Endothelial cell of umbilical vein (primary cell): Measurements from ENCODE around the gene CREB3. TPM values are rescaled to one million over a fixed set of nuclear protein-coding genes. Genes with fewer than 3 reads are reported as not detected.
A peak's percentile ranks its signal among the peaks of the same experiment; 100 is the strongest.

Source experiments
- BruUV-seq: library from RNA; stranded (reverse); fragments of 400-500 nt; replicated peaks from 2 replicates; lab custom pipeline; 2021; lab: Mats Ljungman, UMichigan
- CTCF ChIA-PET: fragments of 300-600, 350-600 bp; sonication (Branson Sonifier 250); formaldehyde crosslinking; loops from one replicate; lab custom pipeline; 2021; ENCODE audit warnings: antibody characterized with exemption, inconsistent platforms; lab: Charles Lee
- POLR2A ChIA-PET: fragments of 300-600, 350-600 bp; sonication (Branson Sonifier 250); formaldehyde crosslinking; loops from one replicate; lab custom pipeline; 2021; ENCODE audit warnings: antibody characterized with exemption, inconsistent platforms; lab: Charles Lee
- DNase-seq: peaks from one replicate; pipeline ENCODE4 v3.0.0-alpha.2; 2011; ENCODE audit warnings: low read depth, low spot score
- FAIRE-seq: peaks from 2 replicates; lab custom pipeline; 2011; peaks lifted over from hg19 to GRCh38; lab: Jason Lieb, UNC
- H2AFZ ChIP-seq: 2 replicates; pipeline ENCODE4 v1.6.0; 2012; ENCODE audit warnings: low read depth, low read length, control low read depth, inconsistent platforms
- H3K27ac ChIP-seq: 2 replicates; pipeline ENCODE4 v1.5.1; 2011; ENCODE audit warnings: low read depth, mild to moderate bottlenecking, control low read depth, low read length, moderate library complexity; ENCODE audit not compliant: insufficient read depth
- H3K27me3 ChIP-seq, 2 experiments: 2 replicates each; pipeline versions ENCODE4 v1.6.0 to v1.6.1; 2011; ENCODE audit warnings: low read length in 2 of 2, mixed read lengths in 1 of 2; ENCODE audit not compliant: control insufficient read depth in 2 of 2, insufficient read depth in 2 of 2
- H3K36me3 ChIP-seq, 2 experiments: 2 replicates in 1 of 2; 3 replicates in 1 of 2; pipeline ENCODE4 v1.5.1; 2011; ENCODE audit warnings: low read length in 2 of 2, mild to moderate bottlenecking in 1 of 2, moderate library complexity in 1 of 2; ENCODE audit not compliant: control insufficient read depth in 2 of 2, insufficient read depth in 2 of 2; ENCODE audit errors: extremely low read depth in 1 of 2
- H3K4me1 ChIP-seq: 3 replicates; pipeline ENCODE4 v1.5.1; 2011; ENCODE audit warnings: mild to moderate bottlenecking, low read length; ENCODE audit not compliant: control insufficient read depth, insufficient read depth; ENCODE audit errors: extremely low read depth
- H3K4me2 ChIP-seq: 2 replicates; pipeline ENCODE4 v1.6.1; 2011; ENCODE audit warnings: low read length, control low read depth, mixed read lengths; ENCODE audit not compliant: insufficient read depth
- H3K4me3 ChIP-seq, 3 experiments: fragments of 200-600 bp in 1 of 3; sonication (generic), shearing (Covaris generic) in 1 of 3; replicated peaks in 1 of 3; 2 replicates each; pipeline ENCODE4 v1.5.1; 2011 to 2016; ENCODE audit warnings: control low read depth in 3 of 3, low read length in 3 of 3, mild to moderate bottlenecking in 2 of 3, inconsistent platforms in 1 of 3, low read depth in 1 of 3, moderate library complexity in 1 of 3; ENCODE audit not compliant: insufficient read depth in 1 of 3
- H3K79me2 ChIP-seq: 2 replicates; pipeline ENCODE4 v1.6.0; 2012; ENCODE audit warnings: low read length, inconsistent platforms; ENCODE audit not compliant: control insufficient read depth, insufficient read depth
- H3K9ac ChIP-seq: replicated peaks from 2 replicates; pipeline ENCODE3; 2011; ENCODE audit warnings: low read length, control low read depth; ENCODE audit not compliant: insufficient read depth; ENCODE audit errors: extremely low read depth
- H3K9me1 ChIP-seq: replicated peaks from 3 replicates; pipeline ENCODE4 v1.6.0; 2011; ENCODE audit warnings: mild to moderate bottlenecking, low read length; ENCODE audit not compliant: control insufficient read depth, insufficient read depth; ENCODE audit errors: extremely low read depth
- H3K9me3 ChIP-seq: replicated peaks from 2 replicates; pipeline ENCODE4 v1.5.1; 2012; ENCODE audit warnings: low read length, inconsistent platforms; ENCODE audit not compliant: control insufficient read depth, insufficient read depth
- H4K20me1 ChIP-seq: replicated peaks from 2 replicates; pipeline ENCODE3; 2011; ENCODE audit warnings: mild to moderate bottlenecking, low read length; ENCODE audit not compliant: control insufficient read depth, insufficient read depth; ENCODE audit errors: extremely low read depth
- CTCF ChIP-seq, 2 donors: IDR thresholded peaks; 1 replicate in 1 of 2; 2 replicates in 1 of 2; pipeline ENCODE4 v1.5.1; 2011; ENCODE audit warnings: low read length in 2 of 2, mild to moderate bottlenecking in 2 of 2, moderate library complexity in 2 of 2, control low read depth in 1 of 2, inconsistent platforms in 1 of 2, low read depth in 1 of 2; ENCODE audit not compliant: insufficient read depth in 1 of 2; ENCODE audit errors: extremely low read depth in 1 of 2
- EZH2 ChIP-seq: IDR thresholded peaks from 2 replicates; pipeline ENCODE4 v1.6.1; 2012; ENCODE audit warnings: borderline replicate concordance, low read depth, mild to moderate bottlenecking, moderate library complexity, low read length, inconsistent platforms; ENCODE audit not compliant: severe bottlenecking
- FOS ChIP-seq: IDR thresholded peaks from 2 replicates; pipeline ENCODE4 v1.6.1; 2011; ENCODE audit warnings: mild to moderate bottlenecking, low read length, moderate library complexity, borderline replicate concordance; ENCODE audit not compliant: insufficient read depth
- GATA2 ChIP-seq: IDR thresholded peaks from 2 replicates; pipeline ENCODE4 v1.7.0; 2011; ENCODE audit warnings: low read depth, mild to moderate bottlenecking, moderate library complexity, mixed read lengths, low read length; ENCODE audit not compliant: insufficient read length, insufficient read depth
- JUN ChIP-seq: IDR thresholded peaks from 2 replicates; pipeline ENCODE4 v1.6.1; 2011; ENCODE audit warnings: borderline replicate concordance, low read depth; ENCODE audit not compliant: insufficient read length, insufficient read depth
- MYC ChIP-seq: IDR thresholded peaks from one replicate; pipeline ENCODE4 v1.6.1; 2011; ENCODE audit warnings: mild to moderate bottlenecking, low read depth, low read length
- POLR2A ChIP-seq: IDR thresholded peaks from 2 replicates; pipeline ENCODE4 v1.6.1; 2012; ENCODE audit warnings: low read depth, mild to moderate bottlenecking, control low read depth, low read length
- POLR2AphosphoS5 ChIP-seq: IDR thresholded peaks from 2 replicates; pipeline ENCODE4 v1.6.1; 2012; ENCODE audit warnings: low read depth, mild to moderate bottlenecking, control low read depth, low read length, moderate library complexity; ENCODE audit not compliant: insufficient read depth
- dilution Hi-C: fragments of 300-500 bp; cut with MboI; formaldehyde crosslinking; loops from one replicate; pipeline ENCODE4 v1.15.0; 2019; ENCODE audit warnings: low sequenced_read_pairs; ENCODE audit not compliant: extremely low pct_ligation_motif_present
- intact Hi-C: fragments of 100-400 bp; cut with micrococcal nuclease; formaldehyde crosslinking; loops from one replicate; pipeline ENCODE4 v1.10.0; 2022
- polyA plus RNA-seq, 4 experiments: library from polyadenylated mRNA; depleted of rRNA in 3 of 4; stranded (reverse) in 3 of 4; unstranded in 1 of 4; fragments of >200 nt; gene quantifications; 2 replicates each; pipeline versions ENCODE4 v1.2.1 to v1.2.3, GENCODE V29; 2011 to 2012; ENCODE audit warnings: missing spikeins in 1 of 4
- total RNA-seq: library from RNA; stranded (reverse); gene quantifications from 2 replicates; pipeline ENCODE4 v1.2.3, GENCODE V29; 2021
- TF ChIP-seq, protein P1 (sequence below): IDR thresholded peaks from 2 replicates; pipeline ENCODE4 v1.6.1; 2011; ENCODE audit not compliant: insufficient read depth, insufficient read length

CREB3 gene
- total and polyA plus RNA-seq, 2 donors (not counting 3 experiments of a cell fraction or from before 2014, with no cell fraction given), result 39.8 to 52.1 TPM

DNA sequence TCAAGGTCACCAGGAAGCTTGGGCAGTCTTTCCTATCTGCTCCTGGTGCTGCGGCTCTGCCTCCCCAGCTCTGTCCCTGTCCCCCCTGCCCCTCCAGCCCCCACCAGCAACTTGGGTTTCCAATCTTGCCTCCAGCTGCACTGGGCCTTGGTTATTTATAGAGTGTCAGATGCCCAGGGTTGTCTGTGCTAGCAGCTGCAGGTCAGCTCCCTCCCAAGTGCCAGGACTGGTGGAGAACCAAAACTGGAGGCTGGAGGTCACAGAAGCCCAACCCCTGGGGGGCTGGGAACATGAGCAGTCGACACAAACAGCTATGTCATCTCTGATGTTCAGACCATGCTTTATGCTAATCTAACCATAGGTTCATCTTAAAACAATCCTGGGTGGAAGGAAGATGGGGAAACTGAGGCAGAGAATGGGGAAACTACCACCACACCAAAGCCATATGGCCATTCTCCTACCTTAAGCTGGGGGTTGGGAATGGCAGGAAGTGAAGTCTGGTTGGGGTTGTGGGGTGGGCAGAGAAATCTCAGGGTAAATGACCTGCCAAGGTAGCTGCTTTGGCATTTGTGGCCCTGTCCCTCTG is 44.4 kb upstream of the CREB3 start:
- peaks cover 36% of the 10 kb centered on the region for H3K79me2 ChIP-seq
- H3K9ac ChIP-seq, result no peak overlapping the region
- DNase-seq, result no peak
- TF ChIP-seq POLR2A, result no peak
- TF ChIP-seq EZH2, result no peak
- TF ChIP-seq POLR2AphosphoS5, result no peak
- TF ChIP-seq CTCF (IDR thresholded peaks at IDR 0.05; ENCODE audit: extremely low read depth in 1 of 2, insufficient read depth in 1 of 2, low read depth in 1 of 2, low read length in 2 of 2), result no peak
- TF ChIP-seq GATA2, result no peak
- TF ChIP-seq MYC, result no peak
- no peak for TF ChIP-seq FOS
- TF ChIP-seq JUN, result no peak
- TF ChIP-seq, protein P1, sequence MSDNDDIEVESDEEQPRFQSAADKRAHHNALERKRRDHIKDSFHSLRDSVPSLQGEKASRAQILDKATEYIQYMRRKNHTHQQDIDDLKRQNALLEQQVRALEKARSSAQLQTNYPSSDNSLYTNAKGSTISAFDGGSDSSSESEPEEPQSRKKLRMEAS, result no peak
- H3K27ac ChIP-seq, result no peak overlapping the region
- dilution Hi-C loops, result no loop called here
- H4K20me1 ChIP-seq, result no peaks in the 10 kb centered on the region
- peak overlapping the region; percentile 84 for H3K4me2 ChIP-seq
- ChIA-PET CTCF (interaction anchor here (0.8 to 13.5 kb wide), 6 partner anchors 8 to 84 kb away, joined by 3 to 227 read pairs (median 6); partner anchors contain the start of genes ARHGEF39, CCDC107 and RMRP), POLR2A (interaction anchor here (1.2 kb wide), 1 partner anchor 30 kb away, joined by 4 read pairs; the partner anchor contains the start of genes CCDC107 and RMRP)
- no peaks in the 10 kb centered on the region for H3K9me1 ChIP-seq
- intact Hi-C loops, result loop anchor here (2.0 kb wide), 1 partner anchor 83 kb away; the partner anchor contains the start of gene TESK1
- H3K4me3 ChIP-seq, result peak overlapping the region in 1 of 3 experiments; percentile 82
- FAIRE-seq, result no peak
- H3K36me3 ChIP-seq, result peaks cover 7 to 20% of the 10 kb centered on the region in 2 experiments
- no peaks in the 10 kb centered on the region for H3K9me3 ChIP-seq
- H3K27me3 ChIP-seq, result no peaks in the 10 kb centered on the region
- H3K4me1 ChIP-seq, result peaks cover 28% of the 10 kb centered on the region
- H2AFZ ChIP-seq, result no peak overlapping the region
- BruUV-seq, result no TSS peak
